Activated naive CD4-positive, alpha-beta T cell treated with anti-CD3 and anti-CD28 coated beads for 36 hours (primary cell): Measurements from ENCODE around the gene PDCD5. TPM values are rescaled to one million over a fixed set of nuclear protein-coding genes. Genes with fewer than 3 reads are reported as not detected.

Experiments
- CTCF ChIA-PET: fragments of 350-600 bp; sonication (Branson Sonifier 250); formaldehyde crosslinking; loops from one replicate; lab custom pipeline; 2021; ENCODE audit warnings: antibody characterized with exemption; lab: Charles Lee
- DNase-seq: peaks from one replicate; pipeline ENCODE4 v3.0.0-alpha.2; 2020
- H3K27ac Mint-ChIP-seq: one replicate; pipeline ENCODE4 v1.8.0; 2021; ENCODE audit warnings: mild to moderate bottlenecking, mixed read lengths
- H3K27me3 Mint-ChIP-seq: one replicate; pipeline ENCODE4 v1.8.0; 2021; ENCODE audit warnings: low read depth, mixed read lengths
- H3K36me3 Mint-ChIP-seq: one replicate; pipeline ENCODE4 v1.8.0; 2021; ENCODE audit warnings: low read depth, mixed read lengths
- H3K4me1 Mint-ChIP-seq: one replicate; pipeline ENCODE4 v1.8.0; 2021; ENCODE audit warnings: low read depth, mixed read lengths
- H3K4me3 Mint-ChIP-seq: one replicate; pipeline ENCODE4 v1.8.0; 2021; ENCODE audit warnings: mild to moderate bottlenecking, moderate library complexity, mixed read lengths
- H3K9me3 Mint-ChIP-seq: one replicate; pipeline ENCODE4 v1.8.0; 2021; ENCODE audit warnings: mixed read lengths
- intact Hi-C: fragments of 100-400 bp; cut with micrococcal nuclease; formaldehyde crosslinking; loops from one replicate; pipeline ENCODE4 v1.15.1; 2023
- total RNA-seq, 2 experiments: library from RNA; stranded (reverse); gene quantifications; one replicate each; pipeline ENCODE4 v1.2.3, GENCODE V29; 2021

The PDCD5 gene
- total RNA-seq, 2 experiments from 2014 or later: 233 to 242 TPM

DNA sequence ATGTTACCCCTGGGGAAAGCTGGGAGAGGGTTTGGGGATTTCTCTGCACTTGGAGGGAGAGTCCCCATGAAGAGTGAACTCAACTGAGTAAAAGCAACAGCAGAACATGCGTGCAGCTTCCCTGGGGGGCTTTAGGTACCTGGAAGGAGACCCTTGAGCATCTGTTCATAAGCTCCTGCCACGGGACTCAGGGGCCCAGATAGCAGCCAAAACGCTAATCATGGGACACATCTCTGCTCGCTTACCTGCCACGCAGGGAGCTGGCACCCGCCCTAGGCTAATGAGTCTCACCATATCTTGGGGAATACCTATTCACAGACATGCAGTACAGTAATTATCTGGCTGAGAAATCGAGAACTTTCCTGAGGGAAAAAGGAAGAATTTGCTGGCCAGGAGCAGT, 33.9 kb downstream of the PDCD5 start:
- intact Hi-C loops: no loop called here
- Mint-ChIP-seq H3K27ac (no peak overlapping the region), H3K4me1 (no peaks in the 10 kb centered on the region), H3K27me3 (no peaks in the 10 kb centered on the region), H3K9me3 (no peaks in the 10 kb centered on the region), H3K4me3 (no peak overlapping the region), H3K36me3 (peaks cover 32% of the 10 kb centered on the region)
- CTCF ChIA-PET: interaction anchor here (1.3 kb wide), 1 partner anchor 15 kb away, joined by 5 read pairs; no protein-coding TSS in a partner anchor
- no peak for DNase-seq

DNA sequence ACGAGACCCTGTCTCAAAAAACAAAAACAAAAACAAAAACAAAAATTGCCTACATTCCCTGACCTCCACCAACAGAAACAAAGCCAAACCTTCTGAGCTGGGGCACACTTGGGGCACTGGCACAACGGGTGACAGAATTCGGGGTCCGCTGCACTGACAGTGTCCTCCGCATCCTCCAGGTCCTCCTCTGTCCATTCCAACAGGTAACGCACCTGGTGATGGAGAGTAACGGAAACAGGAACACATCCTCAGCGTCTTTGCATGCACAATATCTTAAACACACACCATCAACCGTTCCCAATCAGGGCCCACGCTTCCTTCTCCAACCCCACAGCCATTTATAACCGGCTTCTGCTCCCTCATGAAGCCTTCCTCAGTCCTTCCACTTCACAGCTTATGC, 34.6 kb downstream of the PDCD5 start:
- DNase-seq: no peak
- Mint-ChIP-seq H3K4me3 (no peak overlapping the region), H3K9me3 (no peaks in the 10 kb centered on the region), H3K27me3 (no peaks in the 10 kb centered on the region), H3K4me1 (no peaks in the 10 kb centered on the region), H3K36me3 (peaks cover 32% of the 10 kb centered on the region), H3K27ac (no peak overlapping the region)
- CTCF ChIA-PET: interaction anchor here (1.3 kb wide), 1 partner anchor 15 kb away, joined by 5 read pairs; no protein-coding TSS in a partner anchor
- intact Hi-C loops: no loop called here

GRCh38 chr19:32619051-32619685, 38.2 kb downstream of the PDCD5 start:
- Mint-ChIP-seq H3K27ac (no peak overlapping the region), H3K4me1 (no peaks in the 10 kb centered on the region), H3K9me3 (no peaks in the 10 kb centered on the region), H3K36me3 (peaks cover 23% of the 10 kb centered on the region), H3K27me3 (no peaks in the 10 kb centered on the region), H3K4me3 (no peak overlapping the region)
- CTCF ChIA-PET: interaction anchor here (0.6 kb wide), 1 partner anchor 439 kb away, joined by 3 read pairs; no protein-coding TSS in a partner anchor
- intact Hi-C loops: no loop called here
- no peak for DNase-seq

GRCh38 chr19:32622002-32622401, 41.0 kb downstream of the PDCD5 start:
- Mint-ChIP-seq H3K27ac (no peak overlapping the region), H3K4me3 (no peak overlapping the region), H3K9me3 (no peaks in the 10 kb centered on the region), H3K36me3 (peaks cover 15% of the 10 kb centered on the region), H3K27me3 (no peaks in the 10 kb centered on the region), H3K4me1 (no peaks in the 10 kb centered on the region)
- intact Hi-C loops: no loop called here
- CTCF ChIA-PET: no interaction called here
- no peak for DNase-seq

- H3K9me3 Mint-ChIP-seq: no peaks in the 10 kb centered on the region
- H3K27me3 Mint-ChIP-seq: no peaks in the 10 kb centered on the region
- no peak overlapping the region for H3K4me3 Mint-ChIP-seq
- peaks cover 15% of the 10 kb centered on the region for H3K36me3 Mint-ChIP-seq
- CTCF ChIA-PET: interaction anchor here (0.5 kb wide), 1 partner anchor 54 kb away, joined by 4 read pairs; no protein-coding TSS in a partner anchor
- no peak overlapping the region for H3K27ac Mint-ChIP-seq
- H3K4me1 Mint-ChIP-seq: no peaks in the 10 kb centered on the region
- no peak for DNase-seq
- intact Hi-C loops: no loop called here
These were observed 43.4 kb downstream of the PDCD5 start for GRCh38 chr19:32624410-32624809.

- Mint-ChIP-seq H3K27me3 (no peaks in the 10 kb centered on the region), H3K36me3 (peaks cover 12% of the 10 kb centered on the region), H3K9me3 (no peaks in the 10 kb centered on the region), H3K27ac (no peak overlapping the region), H3K4me3 (no peak overlapping the region), H3K4me1 (no peaks in the 10 kb centered on the region)
- intact Hi-C loops: no loop called here
- no peak for DNase-seq
- CTCF ChIA-PET: no interaction called here
These were observed 46.0 kb downstream of the PDCD5 start for GRCh38 chr19:32626969-32627368.

DNA sequence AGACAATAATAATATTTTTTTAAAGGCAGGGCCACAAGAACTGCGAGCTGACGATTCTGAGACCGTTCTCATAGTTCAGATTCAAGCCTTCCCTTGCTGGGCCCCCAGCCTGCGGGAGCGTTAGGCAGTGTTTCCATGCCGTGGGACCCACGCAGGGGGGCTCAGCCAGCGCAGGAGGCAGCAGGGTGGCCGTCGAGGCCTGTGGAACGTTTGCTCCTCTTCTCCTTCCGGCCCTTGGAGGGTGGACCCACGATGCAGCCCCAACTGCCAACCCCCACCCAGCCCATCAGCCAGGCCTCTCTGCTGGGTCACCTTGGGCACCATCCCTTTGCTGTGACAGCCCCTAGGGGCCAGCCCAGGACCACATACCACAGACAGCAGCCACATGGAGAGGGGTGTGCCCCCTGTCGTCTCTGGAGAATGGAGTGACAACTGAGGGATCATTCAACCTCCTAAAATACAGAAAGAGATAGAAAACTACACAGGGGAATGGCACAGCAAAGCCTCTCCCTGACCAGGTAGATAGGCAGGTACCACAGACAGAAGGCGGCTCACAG, 46.8 kb downstream of the PDCD5 start:
- CTCF ChIA-PET: no interaction called here
- Mint-ChIP-seq H3K4me1 (no peaks in the 10 kb centered on the region), H3K9me3 (no peaks in the 10 kb centered on the region), H3K27me3 (no peaks in the 10 kb centered on the region), H3K4me3 (no peak overlapping the region), H3K27ac (no peak overlapping the region), H3K36me3 (peaks cover 8% of the 10 kb centered on the region)
- no peak for DNase-seq
- intact Hi-C loops: no loop called here

- H3K4me3 Mint-ChIP-seq: no peak overlapping the region
These were observed 49.3 kb downstream of the PDCD5 start for GRCh38 chr19:32630338-32630737.

DNA sequence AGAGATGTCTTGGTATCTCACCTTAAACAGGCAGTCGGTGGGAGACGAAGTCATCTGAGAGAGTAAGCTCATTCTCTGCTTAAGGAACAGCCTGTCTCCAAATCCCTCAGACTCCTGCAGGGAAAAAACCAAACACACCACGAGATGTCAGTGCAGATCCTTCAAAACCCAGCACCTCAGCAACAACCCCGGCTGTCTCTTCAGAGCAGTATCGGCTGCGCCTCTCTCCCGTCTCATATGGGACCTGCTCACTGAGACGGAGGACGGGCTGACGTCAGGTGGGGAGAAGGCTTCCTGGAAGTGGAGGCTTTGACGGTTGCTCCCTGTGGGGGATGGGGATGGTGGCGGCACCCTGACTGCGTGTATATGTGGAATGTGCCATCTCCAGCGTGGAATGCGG, 50.4 kb downstream of the PDCD5 start:
- H3K4me3 Mint-ChIP-seq: no peak overlapping the region
- peaks cover 6% of the 10 kb centered on the region for H3K36me3 Mint-ChIP-seq
- no peaks in the 10 kb centered on the region for H3K9me3 Mint-ChIP-seq
- H3K27me3 Mint-ChIP-seq: no peaks in the 10 kb centered on the region
- intact Hi-C loops: no loop called here
- no peaks in the 10 kb centered on the region for H3K4me1 Mint-ChIP-seq
- DNase-seq: no peak
- CTCF ChIA-PET: interaction anchor here (0.6 kb wide), 1 partner anchor 726 kb away, joined by 3 read pairs; no protein-coding TSS in a partner anchor
- no peak overlapping the region for H3K27ac Mint-ChIP-seq

More at GRCh38 chr19:32630338-32630737, 49.3 kb downstream of the PDCD5 start:
- no peak for DNase-seq
- CTCF ChIA-PET: interaction anchor here (0.6 kb wide), 1 partner anchor 11 kb away, joined by 4 read pairs; no protein-coding TSS in a partner anchor
- Mint-ChIP-seq H3K9me3 (no peaks in the 10 kb centered on the region), H3K4me1 (no peaks in the 10 kb centered on the region), H3K27me3 (no peaks in the 10 kb centered on the region), H3K27ac (no peak overlapping the region), H3K36me3 (peaks cover 6% of the 10 kb centered on the region)
- intact Hi-C loops: no loop called here

Other genes starting within 250 kb of the PDCD5 start
- 10 to 100 TPM; 21.4 to 21.5 TPM for gene ZNF507, start 235.6 kb upstream of the PDCD5 start, total RNA-seq
- 10 to 100 TPM; 11.1 to 11.5 TPM for gene DPY19L3, start 175.4 kb upstream of the PDCD5 start, total RNA-seq
- 10 to 100 TPM; 28.8 to 29.7 TPM for gene ANKRD27, start 94.0 kb downstream of the PDCD5 start, total RNA-seq
- gene RGS9BP, start 94.7 kb downstream of the PDCD5 start, total RNA-seq: under 1 TPM; 0.10 to 0.12 TPM
- 10 to 100 TPM; 11.9 to 13.6 TPM for gene NUDT19, start 110.6 kb downstream of the PDCD5 start, total RNA-seq
- under 1 TPM; 0.21 to 0.25 TPM for gene TDRD12, start 138.6 kb downstream of the PDCD5 start, total RNA-seq